Measurements from ENCODE around the gene SYT5.
A peak's percentile ranks its signal among the peaks of the same experiment; 100 is the strongest.

The SYT5 gene

DNA sequence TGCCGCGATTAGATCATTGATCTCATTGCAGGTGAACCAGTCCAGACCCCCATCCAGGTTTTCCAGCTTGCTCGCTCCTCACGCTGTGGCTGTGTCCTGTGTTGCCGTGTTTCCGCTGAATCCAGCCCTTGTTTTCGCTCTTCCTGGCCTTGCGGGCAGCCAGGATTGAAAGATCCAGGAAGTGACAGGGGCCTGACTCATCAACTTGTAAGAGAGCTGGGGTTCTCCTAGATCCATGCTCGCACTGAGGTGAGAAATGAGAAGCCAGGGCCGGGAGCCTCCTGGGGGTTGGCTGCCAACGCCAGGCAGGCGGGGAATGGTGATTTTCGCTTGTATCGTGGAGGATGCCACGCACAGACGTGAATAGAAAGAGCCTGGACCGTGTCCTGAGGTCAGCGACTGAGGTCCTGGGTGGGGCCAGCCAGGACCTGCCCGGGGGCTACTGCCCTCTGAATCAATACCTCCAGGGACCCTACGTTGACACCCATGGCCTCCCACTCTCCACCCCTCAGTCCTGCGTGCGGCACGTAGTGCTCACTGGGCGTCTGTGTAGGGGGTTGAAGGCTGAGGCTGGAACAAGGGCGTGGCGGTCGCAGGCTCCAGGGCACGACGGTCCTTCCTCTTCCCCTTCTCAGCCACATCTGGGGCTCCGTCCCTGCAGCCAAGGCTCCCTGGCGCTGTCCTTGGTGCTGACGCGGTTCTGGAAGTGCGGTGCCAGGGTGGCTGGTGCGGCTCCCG, 36.5 kb upstream of the SYT5 start:
- H3K4me3 ChIP-seq (replicated peaks in 1 of 2; ENCODE audit: low read depth in 2 of 2, low read length in 2 of 2): peak overlapping the region; percentile 44 to 49
- TF ChIP-seq, protein P1, sequence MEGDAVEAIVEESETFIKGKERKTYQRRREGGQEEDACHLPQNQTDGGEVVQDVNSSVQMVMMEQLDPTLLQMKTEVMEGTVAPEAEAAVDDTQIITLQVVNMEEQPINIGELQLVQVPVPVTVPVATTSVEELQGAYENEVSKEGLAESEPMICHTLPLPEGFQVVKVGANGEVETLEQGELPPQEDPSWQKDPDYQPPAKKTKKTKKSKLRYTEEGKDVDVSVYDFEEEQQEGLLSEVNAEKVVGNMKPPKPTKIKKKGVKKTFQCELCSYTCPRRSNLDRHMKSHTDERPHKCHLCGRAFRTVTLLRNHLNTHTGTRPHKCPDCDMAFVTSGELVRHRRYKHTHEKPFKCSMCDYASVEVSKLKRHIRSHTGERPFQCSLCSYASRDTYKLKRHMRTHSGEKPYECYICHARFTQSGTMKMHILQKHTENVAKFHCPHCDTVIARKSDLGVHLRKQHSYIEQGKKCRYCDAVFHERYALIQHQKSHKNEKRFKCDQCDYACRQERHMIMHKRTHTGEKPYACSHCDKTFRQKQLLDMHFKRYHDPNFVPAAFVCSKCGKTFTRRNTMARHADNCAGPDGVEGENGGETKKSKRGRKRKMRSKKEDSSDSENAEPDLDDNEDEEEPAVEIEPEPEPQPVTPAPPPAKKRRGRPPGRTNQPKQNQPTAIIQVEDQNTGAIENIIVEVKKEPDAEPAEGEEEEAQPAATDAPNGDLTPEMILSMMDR (IDR thresholded peaks at IDR 0.05; ENCODE audit: low read depth, low read length): no peak
- DNase-seq (ENCODE audit: low read depth in 2 of 2): peak; percentile 99 to 100

DNA sequence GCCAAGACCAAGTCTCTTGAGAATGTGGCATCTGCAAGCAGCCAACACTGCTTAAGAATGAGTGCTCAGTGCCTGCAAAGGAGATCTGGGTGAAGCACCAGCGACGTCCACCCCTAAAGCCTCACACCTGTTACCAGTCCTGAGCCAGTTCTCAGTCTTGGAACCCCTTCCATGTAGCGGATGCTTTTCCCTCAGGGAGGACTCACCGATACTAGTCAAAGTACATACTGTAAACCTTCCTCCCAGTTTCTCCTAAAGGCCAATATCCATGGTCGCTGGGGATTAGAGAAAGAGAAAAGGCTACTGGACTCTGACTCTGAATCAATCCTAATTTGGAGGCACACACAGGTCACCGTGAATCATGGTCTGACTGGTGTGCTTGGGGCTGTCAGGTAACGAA, 33.5 kb upstream of the SYT5 start:
- no peak for DNase-seq (ENCODE audit: low read depth in 2 of 2)
- TF ChIP-seq, protein P1 (IDR thresholded peaks at IDR 0.05; ENCODE audit: low read depth, low read length): no peak
- H3K4me3 ChIP-seq (replicated peaks in 1 of 2; ENCODE audit: low read depth in 2 of 2, low read length in 2 of 2): no peak overlapping the region

DNA sequence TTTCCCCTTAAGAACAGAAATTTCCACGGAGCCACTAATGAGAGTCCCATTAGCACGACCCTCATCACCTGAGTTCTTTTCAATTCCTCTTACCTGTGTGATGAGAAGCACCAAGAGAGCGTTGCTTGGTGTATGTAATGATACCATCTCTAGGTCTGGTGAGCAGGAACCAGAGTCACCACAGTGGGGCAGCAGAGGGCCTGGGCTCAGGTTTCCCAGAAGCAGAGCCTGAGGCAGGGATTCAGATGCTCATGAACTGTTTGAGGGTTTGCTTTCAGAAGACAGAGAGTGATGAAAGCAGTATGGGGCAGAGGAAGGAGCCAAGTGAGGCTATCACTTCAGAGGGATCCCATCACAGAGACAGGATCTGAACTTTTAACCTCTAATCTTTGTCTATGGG, 32.4 kb upstream of the SYT5 start:
- no peak overlapping the region for H3K4me3 ChIP-seq (replicated peaks in 1 of 2; ENCODE audit: low read depth in 2 of 2, low read length in 2 of 2)
- DNase-seq (ENCODE audit: low read depth in 2 of 2): peak in 1 of 2 donors; percentile 24
- TF ChIP-seq, protein P1 (IDR thresholded peaks at IDR 0.05; ENCODE audit: low read depth, low read length): peak; percentile 35

DNA sequence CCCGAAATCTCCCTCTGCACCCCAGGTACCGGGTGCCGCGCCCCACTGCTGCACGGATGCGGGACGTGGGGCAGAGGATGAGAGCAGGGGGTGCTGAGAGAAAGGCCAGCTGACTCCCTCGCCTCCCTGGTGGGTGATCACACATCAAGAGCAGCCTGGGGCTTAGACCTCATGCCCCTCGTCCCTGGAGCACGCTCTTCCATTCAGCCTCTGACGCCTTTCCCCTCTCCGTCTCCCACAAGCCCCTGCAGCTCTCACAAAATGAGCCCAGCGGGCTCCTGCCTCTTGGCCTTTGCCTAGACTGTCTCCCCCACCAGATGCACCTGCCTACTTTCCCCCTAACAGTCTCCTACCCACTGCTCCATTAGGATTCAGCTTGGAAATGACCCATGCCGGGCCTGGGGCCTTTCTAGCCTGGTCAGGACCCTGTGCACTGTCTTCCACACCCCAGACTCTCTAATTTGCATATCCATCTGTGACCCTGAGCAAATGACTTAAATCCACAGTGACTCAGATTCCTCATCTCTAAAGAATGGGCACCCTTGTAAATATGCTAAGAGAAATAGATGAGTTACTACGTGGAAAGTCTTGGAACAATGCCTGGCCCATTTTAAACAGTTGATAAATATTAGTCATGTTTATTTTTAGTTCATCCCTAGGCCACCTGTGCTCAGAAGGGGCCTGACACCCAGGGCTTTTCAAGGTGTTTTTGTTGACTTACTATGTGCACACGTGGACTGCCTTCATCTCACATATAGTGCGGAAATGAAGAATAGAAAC, 29.8 kb upstream of the SYT5 start:
- TF ChIP-seq, protein P1 (IDR thresholded peaks at IDR 0.05; ENCODE audit: low read depth, low read length): no peak
- H3K4me3 ChIP-seq (replicated peaks in 1 of 2; ENCODE audit: low read depth in 2 of 2, low read length in 2 of 2): no peak overlapping the region
- peak; percentile 85 to 96 for DNase-seq (ENCODE audit: low read depth in 2 of 2)

DNA sequence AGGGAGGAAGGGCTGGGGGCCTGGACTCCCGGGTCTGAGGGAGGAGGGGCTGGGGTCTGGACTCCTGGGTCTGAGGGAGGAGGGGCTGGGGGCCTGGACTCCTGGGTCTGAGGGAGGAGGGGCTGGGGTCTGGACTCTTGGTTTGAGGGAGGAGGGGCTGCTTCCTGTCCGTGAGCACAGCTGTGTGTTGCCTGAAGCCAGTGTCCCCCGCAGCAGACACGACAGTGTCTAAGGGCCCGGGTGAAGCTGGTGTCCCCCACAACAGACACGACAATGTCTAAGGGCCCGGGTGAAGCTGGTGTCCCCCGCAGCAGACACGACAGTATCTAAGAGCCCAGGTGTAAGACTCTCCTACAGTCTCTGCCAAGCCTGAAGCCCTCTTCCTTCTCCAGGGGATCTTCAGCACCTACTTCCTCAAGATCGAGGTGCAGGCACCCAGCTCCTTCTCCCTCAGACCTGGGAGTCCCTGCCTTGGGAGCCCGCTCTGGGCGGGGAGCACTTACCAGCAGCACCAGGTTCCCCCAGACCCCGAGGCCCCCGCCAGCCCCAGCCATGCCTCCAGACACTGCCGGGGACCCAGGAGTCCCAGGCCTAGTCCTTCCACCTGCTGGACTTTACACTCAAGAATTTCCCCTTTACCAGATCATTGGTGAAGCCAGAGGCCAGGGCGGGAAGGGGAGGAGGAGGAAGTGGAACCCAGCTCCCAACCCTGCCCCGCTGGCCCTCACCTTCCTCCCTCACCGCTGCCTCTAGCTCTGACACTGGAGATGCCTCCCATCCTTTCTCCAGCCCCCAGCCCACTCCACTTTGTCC, 29.0 kb upstream of the SYT5 start, which contains the start of gene PTPRH:
Gene PTPRH, minus strand, starts transcription at position 622 of the 813 bp plus-strand sequence. Its CDS starts 68 bp downstream, at position 554.
- no peak for DNase-seq (ENCODE audit: low read depth in 2 of 2)
- TF ChIP-seq, protein P1 (IDR thresholded peaks at IDR 0.05; ENCODE audit: low read depth, low read length): no peak
- no peak within 1 kb of the TSS for H3K4me3 ChIP-seq (replicated peaks in 1 of 2; ENCODE audit: low read depth in 2 of 2, low read length in 2 of 2)

DNA sequence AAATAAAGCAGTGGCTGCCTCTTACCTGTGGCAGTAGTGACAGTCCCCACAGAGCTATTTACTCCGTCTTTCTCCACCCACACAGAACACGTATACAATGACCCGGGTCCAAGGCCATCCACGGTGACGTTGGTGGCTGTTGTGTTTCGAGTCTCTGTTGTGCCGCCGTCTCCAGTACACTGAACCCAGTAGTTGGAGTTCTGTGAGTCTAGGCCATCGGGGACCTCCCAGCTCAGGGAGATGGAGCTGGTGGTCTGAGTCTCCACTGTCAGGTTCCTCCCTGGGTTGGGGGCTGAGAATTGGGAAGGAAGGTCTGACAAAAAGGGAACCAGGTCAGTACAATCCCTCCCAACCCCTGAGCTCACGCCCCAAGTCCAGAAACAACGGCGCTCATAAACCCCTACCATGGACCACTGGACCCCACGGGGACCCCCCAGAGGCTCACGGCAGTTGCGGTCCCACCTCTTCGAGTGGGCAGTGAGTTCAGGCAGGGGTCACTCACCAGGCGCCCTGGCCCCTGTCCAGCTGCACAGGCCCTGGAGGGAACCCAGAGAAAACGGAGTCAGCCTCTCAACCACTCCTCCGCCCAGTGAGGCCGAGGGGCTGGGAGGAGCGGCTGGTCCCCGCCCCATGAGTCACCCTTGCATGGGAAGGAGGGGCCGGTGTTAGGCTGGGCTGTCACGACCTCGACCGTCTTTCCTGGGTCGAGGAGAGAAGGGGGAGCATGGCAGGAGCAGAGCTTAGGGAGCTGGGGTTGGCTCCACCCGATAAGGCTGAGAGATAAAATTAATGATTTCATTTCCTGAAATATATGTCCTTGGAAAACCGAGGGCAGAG, 26.8 kb upstream of the SYT5 start:
- peak overlapping the region; percentile 8 to 32 for H3K4me3 ChIP-seq (replicated peaks in 1 of 2; ENCODE audit: low read depth in 2 of 2, low read length in 2 of 2)
- peak; percentile 83 to 95 for DNase-seq (ENCODE audit: low read depth in 2 of 2)
- TF ChIP-seq, protein P1 (IDR thresholded peaks at IDR 0.05; ENCODE audit: low read depth, low read length): no peak
